ENCODE results near the gene DYRK1B.
"Not testable (repeated sequence)": the region's sequence is repeated elsewhere in the genome, so short reads cannot be mapped to it uniquely, and the experiment has no call there.

DYRK1B gene

GRCh38 chr19:39833464-39834286 lies at the start of gene DYRK1B:
Gene DYRK1B, minus strand, starts transcription at chr19:39834162. Its CDS starts 2,295 bp downstream, at chr19:39831867.
- peak; percentile 70 for DNase-seq

GRCh38 chr19:39882645-39883044 lies 48.7 kb upstream of the DYRK1B start:
- DNase-seq, result not testable (repeated sequence)

- not testable (repeated sequence) for DNase-seq
Observed at GRCh38 chr19:39881495-39882110, 47.6 kb upstream of the DYRK1B start.

GRCh38 chr19:39880241-39880640 lies 46.3 kb upstream of the DYRK1B start:
- not testable (repeated sequence) for DNase-seq

- not testable (repeated sequence) for DNase-seq
Observed at GRCh38 chr19:39879796-39880195, 45.8 kb upstream of the DYRK1B start.

GRCh38 chr19:39878866-39879265 lies 44.9 kb upstream of the DYRK1B start:
- not testable (repeated sequence) for DNase-seq

GRCh38 chr19:39878398-39878797 lies 44.4 kb upstream of the DYRK1B start:
- no peak for DNase-seq

- not testable (repeated sequence) for DNase-seq
Observed at GRCh38 chr19:39877982-39878381, 44.0 kb upstream of the DYRK1B start.

GRCh38 chr19:39877488-39877887 lies 43.5 kb upstream of the DYRK1B start:
- not testable (repeated sequence) for DNase-seq

- not testable (repeated sequence) for DNase-seq
Observed at GRCh38 chr19:39876486-39876885, 42.5 kb upstream of the DYRK1B start.

GRCh38 chr19:39875401-39875864 lies 41.5 kb upstream of the DYRK1B start:
- not testable (repeated sequence) for DNase-seq

- DNase-seq, result no peak
Observed at GRCh38 chr19:39874404-39874803, 40.4 kb upstream of the DYRK1B start.

- DNase-seq, result no peak
Observed at GRCh38 chr19:39873385-39873784, 39.4 kb upstream of the DYRK1B start.

GRCh38 chr19:39871886-39872866 lies 38.2 kb upstream of the DYRK1B start:
- DNase-seq, result no peak

GRCh38 chr19:39871362-39871761 lies 37.4 kb upstream of the DYRK1B start:
- no peak for DNase-seq

- DNase-seq, result no peak
Observed at GRCh38 chr19:39870171-39870971, 36.4 kb upstream of the DYRK1B start.

- DNase-seq, result no peak
Observed at GRCh38 chr19:39867952-39868351, 34.0 kb upstream of the DYRK1B start.

GRCh38 chr19:39867133-39867532 lies 33.2 kb upstream of the DYRK1B start:
- DNase-seq, result no peak

GRCh38 chr19:39865953-39866352 lies 32.0 kb upstream of the DYRK1B start:
- DNase-seq, result no peak

- no peak for DNase-seq
Observed at GRCh38 chr19:39865186-39865585, 31.2 kb upstream of the DYRK1B start.

GRCh38 chr19:39864118-39864517 lies 30.2 kb upstream of the DYRK1B start:
- no peak for DNase-seq

GRCh38 chr19:39858541-39858940 lies 24.6 kb upstream of the DYRK1B start:
- DNase-seq, result no peak
